OCI-LY1 (cell line): ENCODE measurements around the gene TIPIN.

ENCODE experiments used
- H2AFZ ChIP-seq: fragments of 200-600 bp; sonication (generic), shearing (Covaris generic); 2 replicates; pipeline ENCODE4 v1.6.0; 2014; ENCODE audit warnings: antibody characterized with exemption, mild to moderate bottlenecking, low read length
- H3F3A ChIP-seq: fragments of 200-600 bp; sonication (generic), shearing (Covaris generic); 2 replicates; pipeline ENCODE4 v1.6.0; 2014; ENCODE audit warnings: mild to moderate bottlenecking, antibody characterized with exemption, low read length, moderate library complexity; ENCODE audit not compliant: insufficient read depth
- H3K27ac ChIP-seq: fragments of 200-600 bp; sonication (generic); 2 replicates; pipeline ENCODE4 v1.5.1; 2014; ENCODE audit warnings: low read length, mixed run types, mild to moderate bottlenecking, low read depth; ENCODE audit not compliant: poor library complexity, severe bottlenecking
- H3K27me3 ChIP-seq: fragments of 200-600 bp; sonication (generic); 2 replicates; pipeline ENCODE4 v1.6.0; 2014; ENCODE audit warnings: antibody characterized with exemption, mild to moderate bottlenecking, low read length, moderate library complexity; ENCODE audit not compliant: insufficient read depth
- H3K36me3 ChIP-seq: fragments of 200-600 bp; sonication (generic); 2 replicates; pipeline ENCODE4 v1.6.1; 2014; ENCODE audit warnings: mild to moderate bottlenecking, antibody characterized with exemption, low read length, moderate library complexity, mixed read lengths; ENCODE audit not compliant: insufficient read depth
- H3K4me1 ChIP-seq: fragments of 200-600 bp; sonication (generic); 2 replicates; pipeline ENCODE4 v1.5.1; 2014; ENCODE audit warnings: mild to moderate bottlenecking, low read length, moderate library complexity; ENCODE audit not compliant: insufficient read depth, severe bottlenecking
- H3K4me2 ChIP-seq: fragments of 200-600 bp; sonication (generic), shearing (Covaris generic); 2 replicates; pipeline ENCODE4 v1.6.1; 2014; ENCODE audit warnings: low read length
- H3K4me3 ChIP-seq: fragments of 200-600 bp; sonication (generic); 2 replicates; pipeline ENCODE4 v1.5.1; 2014; ENCODE audit warnings: low read length, low read depth, mild to moderate bottlenecking, mixed read lengths; ENCODE audit not compliant: poor library complexity, severe bottlenecking
- H3K79me2 ChIP-seq: fragments of 200-600 bp; shearing (Covaris generic); 2 replicates; pipeline ENCODE4 v1.6.1; 2016; ENCODE audit warnings: mixed run types, low read length, mixed read lengths; ENCODE audit not compliant: insufficient read depth
- H3K9ac ChIP-seq: fragments of 200-600 bp; sonication (generic), shearing (Covaris generic); 2 replicates; pipeline ENCODE4 v1.6.1; 2014; ENCODE audit warnings: mild to moderate bottlenecking, low read length, mixed read lengths
- H3K9me2 ChIP-seq: fragments of 200-600 bp; sonication (generic), shearing (Covaris generic); 2 replicates; pipeline ENCODE4 v1.6.1; 2014; ENCODE audit warnings: low read depth, mild to moderate bottlenecking, low read length, mixed read lengths
- H3K9me3 ChIP-seq: fragments of 200-600 bp; shearing (Covaris generic); 2 replicates; pipeline ENCODE4 v1.6.1; 2014; ENCODE audit warnings: low read length, mixed read lengths
- H4K20me1 ChIP-seq: fragments of 200-600 bp; sonication (generic), shearing (Covaris generic); 2 replicates; pipeline ENCODE4 v1.6.0; 2016; ENCODE audit warnings: mild to moderate bottlenecking, low read length; ENCODE audit not compliant: insufficient read depth
- CTCF ChIP-seq: fragments of 200-600 bp; sonication (generic), shearing (Covaris generic); IDR thresholded peaks from 2 replicates; pipeline ENCODE4 v1.5.1; 2017; ENCODE audit warnings: mild to moderate bottlenecking, antibody characterized with exemption, low read length, moderate library complexity, mixed read lengths
- EZH2 ChIP-seq: fragments of 200-600 bp; sonication (generic), shearing (Covaris generic); IDR thresholded peaks from 2 replicates; pipeline ENCODE4 v1.8.0; 2017; ENCODE audit warnings: borderline replicate concordance, mixed run types, mild to moderate bottlenecking, antibody characterized with exemption, low read length, moderate library complexity, mixed read lengths

The TIPIN gene

GRCh38 chr15:66404532-66404931 is 48.0 kb upstream of the TIPIN start:
- H3K79me2 ChIP-seq, result peaks cover 87% of the 10 kb centered on the region
- H3K9me2 ChIP-seq, result no peaks in the 10 kb centered on the region
- H3F3A ChIP-seq, result no peaks in the 10 kb centered on the region
- H3K4me1 ChIP-seq, result peaks cover 70% of the 10 kb centered on the region
- H4K20me1 ChIP-seq, result no peaks in the 10 kb centered on the region
- H3K27me3 ChIP-seq, result no peaks in the 10 kb centered on the region
- TF ChIP-seq EZH2, result no peak
- TF ChIP-seq CTCF, result no peak; the same call in 1 of the 2 replicates
- no peak overlapping the region for H3K27ac ChIP-seq
- no peak overlapping the region for H2AFZ ChIP-seq
- peak overlapping the region; percentile 24; the same call in 1 of the 2 replicates for H3K4me2 ChIP-seq
- H3K9ac ChIP-seq, result peak overlapping the region; percentile 16; the same call in 1 of the 2 replicates
- H3K36me3 ChIP-seq, result no peaks in the 10 kb centered on the region; the same call in 1 of the 2 replicates
- peak overlapping the region; percentile 15 for H3K4me3 ChIP-seq
- H3K9me3 ChIP-seq, result no peaks in the 10 kb centered on the region

DNA sequence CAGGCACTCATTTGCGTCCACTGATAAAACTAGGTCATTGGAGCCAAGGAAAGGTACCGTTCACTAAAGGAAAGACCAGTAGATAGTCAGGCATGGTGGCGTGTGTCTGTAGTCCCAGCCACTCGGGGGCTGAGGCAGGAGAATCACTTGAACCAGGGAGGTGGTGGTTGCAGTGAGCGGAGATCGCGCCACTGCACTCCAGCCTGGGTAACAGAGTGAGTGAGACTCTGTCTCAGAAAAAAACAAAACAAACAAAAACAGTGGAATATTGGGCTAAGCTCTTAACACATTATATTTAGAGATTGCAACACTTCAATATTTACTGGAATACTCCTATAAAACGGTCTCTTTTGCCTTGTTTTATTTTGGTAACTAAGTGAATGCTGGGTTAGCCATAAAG is 47.6 kb upstream of the TIPIN start:
- TF ChIP-seq EZH2 (no peak), CTCF (no peak)
- peak overlapping the region; percentile 24; the same call in 1 of the 2 replicates for H3K4me2 ChIP-seq
- H3K9me3 ChIP-seq, result no peaks in the 10 kb centered on the region
- peak overlapping the region; percentile 15 for H3K4me3 ChIP-seq
- no peaks in the 10 kb centered on the region for H3K9me2 ChIP-seq
- peaks cover 70% of the 10 kb centered on the region for H3K4me1 ChIP-seq
- H3K79me2 ChIP-seq, result peaks cover 87% of the 10 kb centered on the region
- peak overlapping the region; percentile 16; the same call in 1 of the 2 replicates for H3K9ac ChIP-seq
- H3K36me3 ChIP-seq, result peaks cover 3% of the 10 kb centered on the region; the same call in 1 of the 2 replicates
- H3K27me3 ChIP-seq, result no peaks in the 10 kb centered on the region
- H3F3A ChIP-seq, result no peaks in the 10 kb centered on the region
- H2AFZ ChIP-seq, result no peak overlapping the region
- no peak overlapping the region for H3K27ac ChIP-seq
- no peaks in the 10 kb centered on the region for H4K20me1 ChIP-seq

- Histone ChIP-seq H3K4me3 (no peak overlapping the region), H3K27ac (peak overlapping the region; percentile 67), H3K9ac (no peak overlapping the region), H3K36me3 (peaks cover 11% of the 10 kb centered on the region), H3K4me2 (peak overlapping the region; percentile 24; the same call in 1 of the 2 replicates), H3K79me2 (peaks cover 83% of the 10 kb centered on the region), H2AFZ (no peak overlapping the region), H3K4me1 (peaks cover 69% of the 10 kb centered on the region), H3K27me3 (no peaks in the 10 kb centered on the region), H3F3A (no peaks in the 10 kb centered on the region), H4K20me1 (no peaks in the 10 kb centered on the region), H3K9me2 (no peaks in the 10 kb centered on the region), H3K9me3 (no peaks in the 10 kb centered on the region)
- TF ChIP-seq EZH2 (no peak), CTCF (no peak)
Observed at GRCh38 chr15:66403323-66403722, 46.8 kb upstream of the TIPIN start.
